GM12891 (cell line): ENCODE measurements around the gene ATG5.

ENCODE experiments used
- PAX5 ChIP-seq: IDR thresholded peaks from 2 replicates; pipeline ENCODE4 v1.6.1; 2011; ENCODE audit warnings: low read length, moderate library complexity, mild to moderate bottlenecking; ENCODE audit not compliant: insufficient read depth, severe bottlenecking
- POLR2A ChIP-seq: IDR thresholded peaks from 2 replicates; pipeline ENCODE4 v1.6.1; 2011; ENCODE audit warnings: low read depth, low read length, control low read depth
- POLR2AphosphoS5 ChIP-seq: IDR thresholded peaks from 2 replicates; pipeline ENCODE4 v1.6.1; 2011; ENCODE audit warnings: low read depth, low read length, control low read depth

GRCh38 chr6:106369739-106370138 is 44.2 kb upstream of the ATG5 start:
- TF ChIP-seq POLR2AphosphoS5, result no peak
- TF ChIP-seq POLR2A, result no peak
- TF ChIP-seq PAX5, result no peak
